BE2C (cell line): ENCODE measurements around the gene TOR1B.

Source experiments
- DNase-seq: peaks from one replicate; pipeline ENCODE4 v3.0.0-alpha.2; 2020
- H3K27me3 ChIP-seq: fragments of 250-450 bp; sonication (Bioruptor Pico); 2 replicates; pipeline ENCODE4 v1.5.1; 2020; ENCODE audit warnings: mild to moderate bottlenecking
- H3K36me3 ChIP-seq: fragments of 250-450 bp; sonication (Bioruptor Pico); 2 replicates; pipeline ENCODE4 v1.5.1; 2020; ENCODE audit warnings: mild to moderate bottlenecking
- H3K4me1 ChIP-seq: fragments of 250-450 bp; sonication (Bioruptor Pico); 2 replicates; pipeline ENCODE4 v1.5.1; 2020
- H3K4me3 ChIP-seq: 2 replicates; pipeline ENCODE4 v1.5.1; 2011; ENCODE audit warnings: low read depth, low read length
- H3K9me3 ChIP-seq: fragments of 250-450 bp; sonication (Bioruptor Pico); 2 replicates; pipeline ENCODE4 v1.5.1; 2020
- TF ChIP-seq, protein P1 (sequence below): IDR thresholded peaks from 2 replicates; pipeline ENCODE4 v1.5.1; 2012; ENCODE audit warnings: mild to moderate bottlenecking, low read depth, low read length

The TOR1B gene

DNA sequence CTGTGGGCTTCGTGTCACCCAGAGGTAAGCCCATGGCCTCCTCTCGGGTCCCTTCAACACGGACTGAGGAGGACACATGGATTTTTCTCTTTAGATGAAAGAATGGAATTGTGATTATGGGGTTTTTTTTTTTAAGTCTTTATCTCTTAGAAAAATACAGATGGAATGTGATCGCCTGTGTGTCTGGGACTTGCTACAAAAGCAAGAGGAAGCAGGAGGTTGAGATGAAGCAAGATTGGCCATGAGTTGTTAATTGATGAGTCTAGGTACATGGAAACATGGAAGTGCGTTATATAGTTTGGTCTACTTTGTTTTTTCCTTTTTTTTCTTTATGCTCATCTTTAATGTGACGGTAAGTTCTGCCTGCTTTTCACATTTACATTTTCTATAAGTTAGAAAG lies 46.9 kb downstream of the TOR1B start:
- H3K36me3 ChIP-seq: peaks cover 17% of the 10 kb centered on the region
- DNase-seq: no peak
- TF ChIP-seq, protein P1, sequence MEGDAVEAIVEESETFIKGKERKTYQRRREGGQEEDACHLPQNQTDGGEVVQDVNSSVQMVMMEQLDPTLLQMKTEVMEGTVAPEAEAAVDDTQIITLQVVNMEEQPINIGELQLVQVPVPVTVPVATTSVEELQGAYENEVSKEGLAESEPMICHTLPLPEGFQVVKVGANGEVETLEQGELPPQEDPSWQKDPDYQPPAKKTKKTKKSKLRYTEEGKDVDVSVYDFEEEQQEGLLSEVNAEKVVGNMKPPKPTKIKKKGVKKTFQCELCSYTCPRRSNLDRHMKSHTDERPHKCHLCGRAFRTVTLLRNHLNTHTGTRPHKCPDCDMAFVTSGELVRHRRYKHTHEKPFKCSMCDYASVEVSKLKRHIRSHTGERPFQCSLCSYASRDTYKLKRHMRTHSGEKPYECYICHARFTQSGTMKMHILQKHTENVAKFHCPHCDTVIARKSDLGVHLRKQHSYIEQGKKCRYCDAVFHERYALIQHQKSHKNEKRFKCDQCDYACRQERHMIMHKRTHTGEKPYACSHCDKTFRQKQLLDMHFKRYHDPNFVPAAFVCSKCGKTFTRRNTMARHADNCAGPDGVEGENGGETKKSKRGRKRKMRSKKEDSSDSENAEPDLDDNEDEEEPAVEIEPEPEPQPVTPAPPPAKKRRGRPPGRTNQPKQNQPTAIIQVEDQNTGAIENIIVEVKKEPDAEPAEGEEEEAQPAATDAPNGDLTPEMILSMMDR: no peak
- H3K27me3 ChIP-seq: no peaks in the 10 kb centered on the region
- peaks cover 14% of the 10 kb centered on the region for H3K4me1 ChIP-seq
- no peaks in the 10 kb centered on the region for H3K9me3 ChIP-seq
- H3K4me3 ChIP-seq: no peak overlapping the region

DNA sequence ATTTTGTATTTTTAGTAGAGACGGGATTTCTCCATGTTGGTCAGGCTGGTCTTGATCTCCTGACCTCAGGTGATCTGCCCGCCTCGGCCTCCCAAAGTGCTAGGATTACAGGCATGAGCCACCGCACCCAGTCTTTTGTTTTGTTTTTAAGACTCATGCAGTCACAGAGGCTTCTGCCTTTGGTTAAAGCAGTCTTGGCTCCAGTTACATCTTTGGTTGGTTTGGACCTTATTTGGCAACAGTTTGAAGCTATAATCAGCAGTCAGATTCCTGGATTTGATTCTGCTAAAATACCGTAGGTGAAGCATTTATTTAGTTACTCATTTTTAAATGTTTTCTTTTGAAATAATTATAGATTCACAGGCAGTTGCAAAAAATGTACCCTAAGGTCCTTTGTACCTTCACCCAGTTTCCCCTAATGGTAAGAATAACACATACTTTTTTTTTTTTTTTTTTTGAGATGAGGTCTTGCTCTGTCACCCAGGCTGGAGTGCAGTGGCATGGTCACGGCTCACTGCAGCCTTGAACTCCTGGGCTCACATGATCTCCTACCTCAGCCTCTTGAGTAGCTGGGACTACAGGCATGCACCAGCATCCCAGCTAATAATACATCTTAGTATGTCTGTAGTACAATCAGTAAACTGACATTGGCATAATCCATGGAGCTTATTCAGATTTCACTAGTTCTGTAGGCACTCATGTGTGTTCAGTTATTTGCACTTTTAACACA lies 48.0 kb downstream of the TOR1B start:
- no peak for DNase-seq
- H3K4me3 ChIP-seq: no peak overlapping the region
- peaks cover 4% of the 10 kb centered on the region; the same call in 1 of the 2 replicates for H3K4me1 ChIP-seq
- H3K36me3 ChIP-seq: peaks cover 19% of the 10 kb centered on the region
- no peaks in the 10 kb centered on the region for H3K9me3 ChIP-seq
- TF ChIP-seq, protein P1: no peak
- no peaks in the 10 kb centered on the region for H3K27me3 ChIP-seq

DNA sequence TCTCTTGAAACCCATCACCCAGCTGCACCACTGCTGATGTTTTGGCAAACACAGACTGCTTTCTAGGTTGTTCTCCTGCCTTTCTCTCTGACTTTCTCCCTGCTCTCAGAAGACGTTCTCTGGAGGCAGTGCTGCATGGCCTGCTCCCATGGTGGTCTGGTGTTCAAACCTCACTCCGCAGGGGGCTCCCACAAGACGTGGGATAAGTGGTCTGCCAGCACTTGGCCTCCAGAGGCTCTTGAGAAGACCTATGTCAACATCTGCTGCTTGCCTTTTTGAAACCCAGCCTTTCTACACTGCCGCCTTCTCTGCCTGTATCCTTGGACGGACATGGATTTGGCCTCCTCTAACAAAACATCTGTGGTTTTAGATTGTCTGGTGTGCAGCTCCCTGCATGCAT lies 48.8 kb downstream of the TOR1B start:
- TF ChIP-seq, protein P1: no peak
- Histone ChIP-seq H3K4me3 (no peak overlapping the region), H3K9me3 (no peaks in the 10 kb centered on the region), H3K4me1 (peaks cover 4% of the 10 kb centered on the region; the same call in 1 of the 2 replicates), H3K27me3 (no peaks in the 10 kb centered on the region), H3K36me3 (peaks cover 19% of the 10 kb centered on the region)
- DNase-seq: no peak

DNA sequence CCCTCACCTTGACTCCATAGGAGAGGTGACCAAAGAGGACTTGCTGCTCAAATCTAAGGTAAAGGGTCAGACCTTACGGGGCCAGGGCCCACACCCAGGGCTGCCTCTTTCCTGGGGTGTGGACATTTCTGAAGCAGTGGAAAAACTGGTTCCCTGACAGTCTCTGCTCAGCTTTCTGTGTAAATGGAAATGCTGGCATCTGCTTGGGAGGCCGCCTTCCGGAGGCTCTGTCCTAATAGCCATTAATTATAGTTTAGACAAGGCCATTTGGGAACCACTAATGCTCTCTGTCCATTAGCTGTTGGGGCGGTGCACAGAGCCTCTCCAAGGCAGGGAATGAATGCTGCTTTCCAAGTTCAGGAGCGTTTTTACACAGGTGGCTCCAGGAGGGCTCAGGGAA lies 49.6 kb downstream of the TOR1B start:
- Histone ChIP-seq H3K9me3 (no peaks in the 10 kb centered on the region), H3K27me3 (no peaks in the 10 kb centered on the region), H3K36me3 (peaks cover 19% of the 10 kb centered on the region), H3K4me1 (peaks cover 9% of the 10 kb centered on the region), H3K4me3 (no peak overlapping the region)
- peak; percentile 46 for DNase-seq
- TF ChIP-seq, protein P1: no peak

DNA sequence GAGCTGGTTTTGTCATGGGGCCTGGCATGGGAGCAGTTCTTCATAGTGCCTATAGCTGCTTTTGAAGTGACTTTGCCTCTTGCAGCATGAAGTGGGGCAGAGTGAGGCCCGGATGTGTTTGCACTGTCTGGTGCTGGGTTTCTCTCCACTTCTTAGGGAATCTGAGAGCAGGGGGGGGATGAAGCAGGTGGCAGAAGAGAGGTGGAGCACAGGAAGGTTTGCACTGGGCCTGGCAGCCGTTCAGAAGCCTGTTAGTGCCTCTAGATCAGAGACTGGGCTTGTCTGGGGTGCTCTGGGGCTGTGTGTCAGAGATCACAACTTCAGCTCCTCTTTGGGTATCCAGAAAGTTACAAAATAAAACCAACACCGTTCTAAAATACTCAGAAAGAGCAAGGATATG lies 50.6 kb downstream of the TOR1B start:
- peaks cover 27% of the 10 kb centered on the region for H3K36me3 ChIP-seq

More for the DNA sequence above, 50.6 kb downstream of the TOR1B start:
- Histone ChIP-seq H3K9me3 (no peaks in the 10 kb centered on the region), H3K4me3 (no peak overlapping the region), H3K4me1 (peaks cover 9% of the 10 kb centered on the region), H3K27me3 (no peaks in the 10 kb centered on the region)
- TF ChIP-seq, protein P1: no peak
- no peak for DNase-seq
